Glutamatergic neuron (in vitro differentiated cells): Measurements from ENCODE around the gene PPP1R14C. TPM values are rescaled to one million over a fixed set of nuclear protein-coding genes. Genes with fewer than 3 reads are reported as not detected.

Source experiments
- DNase-seq: peaks from one replicate; pipeline ENCODE4 v3.0.0; 2022
- H3K27ac Mint-ChIP-seq: one replicate; pipeline ENCODE4 v1.8.0; 2020; ENCODE audit warnings: mild to moderate bottlenecking, mixed read lengths, inconsistent platforms; ENCODE audit not compliant: unreplicated experiment
- H3K27me3 Mint-ChIP-seq: one replicate; pipeline ENCODE4 v1.8.0; 2020; ENCODE audit warnings: mild to moderate bottlenecking, moderate library complexity, mixed read lengths, inconsistent platforms; ENCODE audit not compliant: unreplicated experiment
- H3K36me3 Mint-ChIP-seq: one replicate; pipeline ENCODE4 v1.8.0; 2020; ENCODE audit warnings: mild to moderate bottlenecking, mixed read lengths, inconsistent platforms; ENCODE audit not compliant: unreplicated experiment
- H3K4me1 Mint-ChIP-seq: one replicate; pipeline ENCODE4 v1.8.0; 2020; ENCODE audit warnings: mild to moderate bottlenecking, low read depth, mixed read lengths, inconsistent platforms; ENCODE audit not compliant: unreplicated experiment
- H3K4me3 Mint-ChIP-seq: one replicate; pipeline ENCODE4 v1.8.0; 2020; ENCODE audit warnings: mild to moderate bottlenecking, mixed read lengths, inconsistent platforms; ENCODE audit not compliant: unreplicated experiment
- H3K9me3 Mint-ChIP-seq: one replicate; pipeline ENCODE4 v1.8.0; 2020; ENCODE audit warnings: mild to moderate bottlenecking, moderate library complexity, mixed read lengths, inconsistent platforms; ENCODE audit not compliant: unreplicated experiment
- total RNA-seq: library from RNA; stranded (reverse); fragmentation: NEBNext Ultra II Directional; extraction: Animal tissue kit (Norgen Biotek cat#: 25700); gene quantifications from one replicate; pipeline ENCODE4 v1.2.1, GENCODE V29; 2021; ENCODE audit not compliant: unreplicated experiment
- TF ChIP-seq, protein P1 (sequence below): fragments of 200-600 bp; sonication (generic); IDR thresholded peaks from one replicate; pipeline ENCODE4 v1.5.0; 2021; ENCODE audit not compliant: partially characterized antibody, unreplicated experiment

The PPP1R14C gene
- total RNA-seq, 1 donor from 2014 or later: 4.1 TPM

DNA sequence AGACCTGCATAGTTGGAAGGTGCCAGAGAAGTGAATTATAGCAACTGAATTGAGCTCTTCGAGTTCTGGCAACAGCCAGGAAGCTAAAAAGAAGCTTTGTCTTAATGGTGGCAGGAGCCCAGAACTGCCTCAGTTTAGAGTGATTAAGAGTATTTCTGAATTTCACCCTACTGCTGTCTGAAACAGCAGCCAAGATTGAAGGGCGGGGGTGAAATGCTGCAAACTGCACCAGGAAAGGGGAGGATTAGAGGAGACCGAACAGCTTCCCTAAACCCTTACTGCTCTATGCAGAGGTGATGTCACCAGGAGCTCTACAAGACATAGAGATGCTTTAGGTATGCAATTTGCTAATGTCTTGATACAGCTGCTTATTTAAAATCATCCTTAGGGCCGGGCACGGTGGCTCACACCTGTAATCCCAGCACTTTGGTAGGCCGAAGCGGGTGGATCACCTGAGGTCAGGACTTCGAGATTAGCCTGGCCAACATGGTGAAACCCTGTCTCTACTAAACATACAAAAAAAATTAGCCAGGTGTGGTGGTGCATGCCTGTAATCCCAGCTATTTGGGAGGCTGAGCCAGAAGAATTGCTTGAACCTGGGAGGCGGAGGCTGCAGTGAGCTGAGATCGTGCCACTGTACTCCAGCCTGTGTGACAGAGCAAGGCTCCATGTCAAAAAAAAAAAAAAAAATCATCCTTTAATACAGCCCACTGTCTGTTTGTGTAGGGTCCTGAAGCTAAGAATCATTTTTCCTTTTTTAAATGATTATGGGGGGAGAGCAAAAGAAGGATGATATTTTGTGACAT is 134.3 kb downstream of the PPP1R14C start:
- peaks cover 38% of the 10 kb centered on the region for H3K4me1 Mint-ChIP-seq
- DNase-seq: no peak

DNA sequence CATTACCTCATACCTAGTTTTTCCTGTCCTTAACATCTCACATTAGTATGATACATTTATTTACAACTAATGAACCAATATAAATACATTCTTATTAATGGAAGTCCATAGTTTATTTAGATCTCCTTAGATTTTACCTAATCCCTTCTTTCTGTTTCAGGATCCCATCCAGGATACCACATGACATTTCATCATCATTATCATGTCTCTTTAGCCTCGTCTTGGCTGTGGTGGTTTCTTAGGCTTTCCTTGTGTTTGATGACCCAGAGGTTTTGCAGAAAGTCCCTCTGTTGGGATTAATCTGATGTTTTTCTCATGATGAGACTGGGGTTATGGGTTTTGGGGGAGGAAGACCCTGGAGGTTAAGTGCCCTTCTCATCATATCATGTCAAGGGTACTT is 136.7 kb downstream of the PPP1R14C start:
- Mint-ChIP-seq H3K4me1 (peaks cover 15% of the 10 kb centered on the region), H3K36me3 (peaks cover 5% of the 10 kb centered on the region), H3K4me3 (no peak overlapping the region), H3K27ac (no peak overlapping the region), H3K27me3 (peaks cover 7% of the 10 kb centered on the region), H3K9me3 (peaks cover 10% of the 10 kb centered on the region)
- TF ChIP-seq, protein P1, sequence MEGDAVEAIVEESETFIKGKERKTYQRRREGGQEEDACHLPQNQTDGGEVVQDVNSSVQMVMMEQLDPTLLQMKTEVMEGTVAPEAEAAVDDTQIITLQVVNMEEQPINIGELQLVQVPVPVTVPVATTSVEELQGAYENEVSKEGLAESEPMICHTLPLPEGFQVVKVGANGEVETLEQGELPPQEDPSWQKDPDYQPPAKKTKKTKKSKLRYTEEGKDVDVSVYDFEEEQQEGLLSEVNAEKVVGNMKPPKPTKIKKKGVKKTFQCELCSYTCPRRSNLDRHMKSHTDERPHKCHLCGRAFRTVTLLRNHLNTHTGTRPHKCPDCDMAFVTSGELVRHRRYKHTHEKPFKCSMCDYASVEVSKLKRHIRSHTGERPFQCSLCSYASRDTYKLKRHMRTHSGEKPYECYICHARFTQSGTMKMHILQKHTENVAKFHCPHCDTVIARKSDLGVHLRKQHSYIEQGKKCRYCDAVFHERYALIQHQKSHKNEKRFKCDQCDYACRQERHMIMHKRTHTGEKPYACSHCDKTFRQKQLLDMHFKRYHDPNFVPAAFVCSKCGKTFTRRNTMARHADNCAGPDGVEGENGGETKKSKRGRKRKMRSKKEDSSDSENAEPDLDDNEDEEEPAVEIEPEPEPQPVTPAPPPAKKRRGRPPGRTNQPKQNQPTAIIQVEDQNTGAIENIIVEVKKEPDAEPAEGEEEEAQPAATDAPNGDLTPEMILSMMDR: no peak
- DNase-seq: no peak

More for the DNA sequence above, 134.3 kb downstream of the PPP1R14C start:
- peaks cover 20% of the 10 kb centered on the region for H3K27me3 Mint-ChIP-seq
- no peak overlapping the region for H3K27ac Mint-ChIP-seq
- peaks cover 11% of the 10 kb centered on the region for H3K36me3 Mint-ChIP-seq
- peaks cover 23% of the 10 kb centered on the region for H3K9me3 Mint-ChIP-seq
- TF ChIP-seq, protein P1: no peak
- H3K4me3 Mint-ChIP-seq: no peak overlapping the region

DNA sequence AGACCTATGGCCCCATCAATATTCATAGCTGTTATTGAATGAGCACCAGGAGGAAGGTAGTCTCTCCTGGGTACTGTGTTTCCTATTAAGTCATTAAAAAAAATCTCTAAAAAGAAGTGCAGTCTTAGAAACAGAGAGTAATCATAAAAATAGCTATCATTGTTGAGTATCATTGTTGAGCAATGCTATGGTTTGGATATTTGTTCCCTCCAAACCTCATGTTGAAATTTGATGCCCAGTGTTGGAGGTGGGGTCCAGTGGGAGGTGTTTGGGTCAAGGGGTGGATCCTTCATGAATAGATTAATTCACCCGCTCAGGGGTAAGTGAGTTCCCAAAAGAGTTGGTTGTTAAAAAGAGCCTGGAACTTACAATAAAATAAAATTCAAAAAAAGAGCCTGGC is 137.9 kb downstream of the PPP1R14C start:
- Mint-ChIP-seq H3K4me1 (peaks cover 5% of the 10 kb centered on the region), H3K27me3 (no peaks in the 10 kb centered on the region), H3K36me3 (peaks cover 5% of the 10 kb centered on the region), H3K4me3 (no peak overlapping the region), H3K27ac (no peak overlapping the region), H3K9me3 (peaks cover 1% of the 10 kb centered on the region)
- TF ChIP-seq, protein P1: no peak
- no peak for DNase-seq

DNA sequence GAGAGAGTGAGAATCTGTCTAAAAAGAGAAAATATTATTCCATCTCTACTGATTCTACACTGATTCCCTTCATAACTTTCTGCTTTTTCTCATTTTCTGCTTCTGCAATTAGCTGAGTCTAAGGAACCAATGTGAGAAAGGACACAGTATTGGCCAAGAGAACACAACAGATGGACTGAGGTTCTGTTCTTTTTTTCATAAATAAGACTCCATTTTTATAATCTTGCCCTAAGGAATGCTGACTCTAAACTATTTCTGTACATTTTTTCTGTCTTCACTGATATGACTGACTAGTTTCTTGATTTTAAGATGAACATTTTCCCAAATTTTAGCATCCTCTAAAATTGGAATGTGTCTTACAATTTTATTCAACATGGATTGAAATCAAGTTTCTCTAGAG is 138.9 kb downstream of the PPP1R14C start:
- peaks cover 7% of the 10 kb centered on the region for H3K4me1 Mint-ChIP-seq
- no peak for DNase-seq
- H3K27me3 Mint-ChIP-seq: no peaks in the 10 kb centered on the region
- peaks cover 1% of the 10 kb centered on the region for H3K9me3 Mint-ChIP-seq
- H3K36me3 Mint-ChIP-seq: peaks cover 5% of the 10 kb centered on the region
- H3K4me3 Mint-ChIP-seq: no peak overlapping the region
- no peak overlapping the region for H3K27ac Mint-ChIP-seq
- TF ChIP-seq, protein P1: no peak

DNA sequence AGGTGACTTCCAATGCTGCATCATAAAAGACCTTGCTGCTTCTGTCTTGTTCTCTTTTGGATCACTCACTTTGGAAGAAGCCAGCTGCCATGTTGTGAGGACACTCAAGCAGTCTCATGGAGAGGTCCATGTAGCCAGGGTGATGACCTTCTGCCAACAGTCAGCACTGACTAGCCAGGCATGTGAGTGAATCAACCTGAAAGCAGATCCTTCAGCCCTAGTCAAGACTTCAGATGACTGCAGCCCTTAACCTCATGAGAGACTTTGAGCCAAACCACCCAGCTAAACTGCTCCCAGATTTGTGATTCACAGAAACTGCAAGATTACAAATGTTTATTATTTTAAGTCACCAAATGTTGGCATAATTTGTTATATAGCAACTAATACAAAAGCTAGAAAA is 140.0 kb downstream of the PPP1R14C start:
- H3K9me3 Mint-ChIP-seq: peaks cover 1% of the 10 kb centered on the region
- no peaks in the 10 kb centered on the region for H3K27me3 Mint-ChIP-seq
- TF ChIP-seq, protein P1: no peak
- H3K27ac Mint-ChIP-seq: no peak overlapping the region
- DNase-seq: no peak
- H3K4me1 Mint-ChIP-seq: peaks cover 6% of the 10 kb centered on the region
- H3K36me3 Mint-ChIP-seq: peaks cover 5% of the 10 kb centered on the region
- H3K4me3 Mint-ChIP-seq: no peak overlapping the region
